Neural cell (in vitro differentiated cells): Measurements from ENCODE around the gene C10orf95. TPM values are rescaled to one million over a fixed set of nuclear protein-coding genes. Genes with fewer than 3 reads are reported as not detected.

Experiments used
- H2AFZ ChIP-seq: fragments of 200-600, 300-800 bp; sonication (generic), shearing (Covaris generic); 2 replicates; pipeline ENCODE4 v1.6.0; 2014; ENCODE audit warnings: low read depth, mild to moderate bottlenecking, antibody characterized with exemption, low read length, moderate library complexity
- H3F3A ChIP-seq: fragments of 200-600 bp; shearing (Covaris generic); 2 replicates; pipeline ENCODE4 v1.6.1; 2016; ENCODE audit warnings: mild to moderate bottlenecking, moderate library complexity, mixed read lengths, antibody characterized with exemption, low read length; ENCODE audit not compliant: insufficient read depth, poor library complexity, severe bottlenecking
- H3K27ac ChIP-seq: fragments of 200-600, 300-800 bp; sonication (generic), shearing (Covaris generic); 2 replicates; pipeline ENCODE4 v1.5.1; 2014; ENCODE audit warnings: mild to moderate bottlenecking, low read length, moderate library complexity
- H3K27me3 ChIP-seq: fragments of 300-800, 200-600 bp; sonication (generic), shearing (Covaris generic); 2 replicates; pipeline ENCODE4 v1.6.0; 2014; ENCODE audit warnings: mild to moderate bottlenecking, low read depth, low read length, moderate library complexity; ENCODE audit not compliant: insufficient read depth
- H3K36me3 ChIP-seq: fragments of 300-800, 200-600 bp; sonication (generic), shearing (Covaris generic); 2 replicates; pipeline ENCODE4 v1.5.1; 2014; ENCODE audit warnings: mild to moderate bottlenecking, antibody characterized with exemption, low read length, moderate library complexity; ENCODE audit not compliant: insufficient read depth
- H3K4me2 ChIP-seq: fragments of 300-800, 200-600 bp; sonication (generic), shearing (Covaris generic); 2 replicates; pipeline ENCODE4 v1.6.0; 2014; ENCODE audit warnings: mild to moderate bottlenecking, low read length
- H3K4me3 ChIP-seq: fragments of 300-800, 200-600 bp; sonication (generic), shearing (Covaris generic); 2 replicates; pipeline ENCODE4 v1.5.1; 2014; ENCODE audit warnings: mild to moderate bottlenecking, low read length, moderate library complexity
- H3K79me2 ChIP-seq: fragments of 200-600 bp; shearing (Covaris generic); replicated peaks from 2 replicates; pipeline ENCODE4 v1.6.0; 2014; ENCODE audit warnings: mild to moderate bottlenecking, low read length, moderate library complexity; ENCODE audit not compliant: insufficient read depth
- H3K9ac ChIP-seq: fragments of 300-800, 200-600 bp; sonication (generic), shearing (Covaris generic); 2 replicates; pipeline ENCODE4 v1.6.1; 2016; ENCODE audit warnings: mild to moderate bottlenecking, low read length, mixed read lengths
- H3K9me2 ChIP-seq: fragments of 200-600 bp; shearing (Covaris generic); 2 replicates; pipeline ENCODE4 v1.6.1; 2016; ENCODE audit warnings: mild to moderate bottlenecking, low read length, mixed read lengths; ENCODE audit not compliant: insufficient read depth
- H3K9me3 ChIP-seq: fragments of 200-600, 300-800 bp; sonication (generic), shearing (Covaris generic); 2 replicates; pipeline ENCODE4 v1.6.1; 2016; ENCODE audit warnings: mild to moderate bottlenecking, mixed run types, low read length, moderate library complexity, mixed read lengths
- H4K20me1 ChIP-seq: fragments of 200-600 bp; shearing (Covaris generic); 2 replicates; pipeline ENCODE4 v1.6.1; 2016; ENCODE audit warnings: mild to moderate bottlenecking, mixed run types; ENCODE audit not compliant: insufficient read depth
- EP300 ChIP-seq: fragments of 450-650 bp; conservative IDR thresholded peaks from 2 replicates; pipeline ENCODE4 v1.6.1; 2014; ENCODE audit warnings: antibody characterized with exemption, mild to moderate bottlenecking, moderate library complexity; ENCODE audit not compliant: poor library complexity, severe bottlenecking
- EZH2 ChIP-seq: fragments of 200-600, 300-800 bp; shearing (Covaris generic), sonication (generic); IDR thresholded peaks from 2 replicates; pipeline ENCODE4 v1.6.1; 2014; ENCODE audit warnings: antibody characterized with exemption, low read length, borderline replicate concordance, mild to moderate bottlenecking; ENCODE audit not compliant: insufficient read depth, poor library complexity, severe bottlenecking
- MXI1 ChIP-seq: fragments of 450-650 bp; conservative IDR thresholded peaks from 2 replicates; pipeline ENCODE4 v1.6.1; 2014; ENCODE audit warnings: antibody characterized with exemption, mild to moderate bottlenecking; ENCODE audit not compliant: poor library complexity, severe bottlenecking
- POLR2AphosphoS5 ChIP-seq: IDR thresholded peaks from 2 replicates; pipeline ENCODE4 v1.6.1; 2012
- RAD21 ChIP-seq: fragments of 450-650 bp; conservative IDR thresholded peaks from 2 replicates; pipeline ENCODE4 v1.6.1; 2014; ENCODE audit warnings: antibody characterized with exemption, mild to moderate bottlenecking, moderate library complexity
- REST ChIP-seq: IDR thresholded peaks from 2 replicates; pipeline ENCODE4 v1.6.1; 2012; ENCODE audit warnings: borderline replicate concordance
- SMC3 ChIP-seq: fragments of 450-650 bp; conservative IDR thresholded peaks from 2 replicates; pipeline ENCODE4 v1.6.1; 2014; ENCODE audit warnings: antibody characterized with exemption, mild to moderate bottlenecking, moderate library complexity; ENCODE audit not compliant: poor library complexity
- TAF1 ChIP-seq: IDR thresholded peaks from 2 replicates; pipeline ENCODE4 v1.6.1; 2012; ENCODE audit warnings: low read depth
- polyA plus RNA-seq: library from polyadenylated mRNA; depleted of rRNA; stranded (reverse); fragments of >200 nt; gene quantifications from 2 replicates; pipeline ENCODE4 v1.2.3, GENCODE V29; 2014
- TF ChIP-seq, protein P1 (sequence below): fragments of 450-650 bp; IDR thresholded peaks from 2 replicates; pipeline ENCODE4 v1.5.1; 2014; ENCODE audit warnings: antibody characterized with exemption, mild to moderate bottlenecking, moderate library complexity; ENCODE audit not compliant: poor library complexity, severe bottlenecking

Gene C10orf95
- polyA plus RNA-seq, 1 donor from 2014 or later, result not detected

- TF ChIP-seq MXI1, result no peak
- TF ChIP-seq RAD21, result no peak
- no peak for TF ChIP-seq TAF1
- TF ChIP-seq, protein P1, sequence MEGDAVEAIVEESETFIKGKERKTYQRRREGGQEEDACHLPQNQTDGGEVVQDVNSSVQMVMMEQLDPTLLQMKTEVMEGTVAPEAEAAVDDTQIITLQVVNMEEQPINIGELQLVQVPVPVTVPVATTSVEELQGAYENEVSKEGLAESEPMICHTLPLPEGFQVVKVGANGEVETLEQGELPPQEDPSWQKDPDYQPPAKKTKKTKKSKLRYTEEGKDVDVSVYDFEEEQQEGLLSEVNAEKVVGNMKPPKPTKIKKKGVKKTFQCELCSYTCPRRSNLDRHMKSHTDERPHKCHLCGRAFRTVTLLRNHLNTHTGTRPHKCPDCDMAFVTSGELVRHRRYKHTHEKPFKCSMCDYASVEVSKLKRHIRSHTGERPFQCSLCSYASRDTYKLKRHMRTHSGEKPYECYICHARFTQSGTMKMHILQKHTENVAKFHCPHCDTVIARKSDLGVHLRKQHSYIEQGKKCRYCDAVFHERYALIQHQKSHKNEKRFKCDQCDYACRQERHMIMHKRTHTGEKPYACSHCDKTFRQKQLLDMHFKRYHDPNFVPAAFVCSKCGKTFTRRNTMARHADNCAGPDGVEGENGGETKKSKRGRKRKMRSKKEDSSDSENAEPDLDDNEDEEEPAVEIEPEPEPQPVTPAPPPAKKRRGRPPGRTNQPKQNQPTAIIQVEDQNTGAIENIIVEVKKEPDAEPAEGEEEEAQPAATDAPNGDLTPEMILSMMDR, result no peak
- Histone ChIP-seq H3K4me3 (no peak overlapping the region), H3K9me3 (no peaks in the 10 kb centered on the region), H3F3A (no peaks in the 10 kb centered on the region), H3K79me2 (no peaks in the 10 kb centered on the region), H3K27ac (no peak overlapping the region), H3K9me2 (no peaks in the 10 kb centered on the region), H2AFZ (no peak overlapping the region), H3K9ac (no peak overlapping the region), H3K36me3 (no peaks in the 10 kb centered on the region), H3K27me3 (no peaks in the 10 kb centered on the region), H3K4me2 (no peak overlapping the region), H4K20me1 (no peaks in the 10 kb centered on the region)
These were observed 2.2 kb upstream of the C10orf95 start for GRCh38 chr10:102453502-102453901.

DNA sequence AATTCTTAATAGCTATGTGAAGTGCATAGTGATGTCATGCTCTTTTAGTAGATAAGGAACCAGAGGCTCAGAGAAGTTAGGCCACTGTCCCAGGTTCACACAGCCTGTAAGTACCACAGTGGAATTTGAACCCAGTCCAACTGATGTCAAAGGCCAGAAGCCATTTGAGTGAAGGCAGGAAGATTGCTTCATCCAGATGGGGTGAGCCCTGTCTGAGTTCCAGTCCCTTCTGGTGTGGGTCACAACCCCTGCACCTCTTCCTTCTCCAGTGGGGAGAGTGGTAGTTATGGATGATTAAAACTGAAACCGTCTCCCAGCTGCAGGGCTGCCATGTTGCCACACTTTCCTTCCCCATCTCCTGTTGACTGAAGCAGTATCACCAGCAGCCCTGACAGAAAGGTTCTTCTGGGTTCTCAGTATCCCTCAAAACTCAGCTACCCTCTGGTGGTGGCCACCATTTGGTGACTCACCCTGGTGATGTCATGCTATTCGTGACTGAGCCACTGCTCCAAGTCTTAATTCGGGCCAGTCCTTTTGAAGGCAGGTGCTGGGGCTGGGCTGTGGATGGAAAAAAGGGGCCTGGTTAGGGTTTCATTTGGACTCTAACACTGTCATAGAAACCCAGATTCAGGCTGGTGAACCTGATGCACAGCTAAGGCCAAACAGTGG lies 1.5 kb upstream of the C10orf95 start:
- no peaks in the 10 kb centered on the region for H3K79me2 ChIP-seq
- no peak overlapping the region for H2AFZ ChIP-seq
- H3K4me3 ChIP-seq, result no peak overlapping the region
- TF ChIP-seq EZH2, result no peak
- no peak for TF ChIP-seq POLR2AphosphoS5
- TF ChIP-seq, protein P1, result no peak
- TF ChIP-seq SMC3, result no peak
- no peak for TF ChIP-seq EP300
- no peak for TF ChIP-seq TAF1
- TF ChIP-seq REST, result no peak
- TF ChIP-seq MXI1, result no peak
- TF ChIP-seq RAD21, result no peak
- H3K4me2 ChIP-seq, result no peak overlapping the region
- H3K9me2 ChIP-seq, result no peaks in the 10 kb centered on the region
- H3F3A ChIP-seq, result no peaks in the 10 kb centered on the region
- H3K9ac ChIP-seq, result no peak overlapping the region
- H3K27me3 ChIP-seq, result no peaks in the 10 kb centered on the region
- H4K20me1 ChIP-seq, result no peaks in the 10 kb centered on the region
- no peaks in the 10 kb centered on the region for H3K36me3 ChIP-seq
- H3K9me3 ChIP-seq, result no peaks in the 10 kb centered on the region
- no peak overlapping the region for H3K27ac ChIP-seq
